Measurements from ENCODE around the gene KCNIP4. TPM values are rescaled to one million over a fixed set of nuclear protein-coding genes. Genes with fewer than 3 reads are reported as not detected.

Gene KCNIP4
- total and polyA plus RNA-seq, 2 donors (not counting 3 experiments of a cell fraction or from before 2014, with no cell fraction given): not detected

DNA sequence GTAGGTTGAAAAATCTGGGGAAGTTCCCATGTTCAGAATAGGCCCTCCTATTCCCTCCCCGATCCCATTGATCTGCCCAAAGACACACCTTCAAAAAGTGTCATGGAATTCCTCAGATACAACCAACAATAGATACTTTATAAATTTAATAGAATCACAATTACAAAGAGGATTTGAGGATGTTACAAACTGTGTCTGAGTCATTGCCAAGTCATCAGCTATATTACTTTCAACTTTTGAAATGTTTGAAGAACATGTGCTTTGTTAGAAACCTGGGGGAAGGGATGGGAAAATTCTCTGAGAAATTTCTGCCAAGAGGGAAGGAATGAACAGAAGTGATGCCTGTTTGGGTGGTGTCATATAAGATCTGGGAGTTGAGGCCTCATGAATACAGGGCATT lies 46.7 kb downstream of the KCNIP4 start:
- Histone ChIP-seq H3K27ac (ENCODE audit: insufficient read depth, low read depth, low read length) (no peak overlapping the region), H3K9me1 (replicated peaks; ENCODE audit: control insufficient read depth, extremely low read depth, insufficient read depth, low read length) (no peaks in the 10 kb centered on the region), H3K9me3 (replicated peaks; ENCODE audit: control insufficient read depth, insufficient read depth, low read length) (peaks cover 2% of the 10 kb centered on the region), H3K4me1 (ENCODE audit: control insufficient read depth, extremely low read depth, insufficient read depth, low read length) (no peaks in the 10 kb centered on the region), H3K36me3 (ENCODE audit: control insufficient read depth in 2 of 2, extremely low read depth in 1 of 2, insufficient read depth in 2 of 2, low read length in 2 of 2) (no peaks in the 10 kb centered on the region), H2AFZ (ENCODE audit: low read depth, low read length) (no peak overlapping the region), H3K79me2 (ENCODE audit: control insufficient read depth, insufficient read depth, low read length) (no peaks in the 10 kb centered on the region), H4K20me1 (replicated peaks; ENCODE audit: control insufficient read depth, extremely low read depth, insufficient read depth, low read length) (no peaks in the 10 kb centered on the region), H3K27me3 (ENCODE audit: control insufficient read depth in 2 of 2, insufficient read depth in 2 of 2, low read length in 2 of 2) (no peaks in the 10 kb centered on the region), H3K4me2 (ENCODE audit: insufficient read depth, low read length) (no peak overlapping the region), H3K4me3 (replicated peaks in 1 of 3; ENCODE audit: insufficient read depth in 1 of 3, low read depth in 1 of 3, low read length in 3 of 3) (no peak overlapping the region), H3K9ac (replicated peaks; ENCODE audit: extremely low read depth, insufficient read depth, low read length) (no peak overlapping the region)
- intact Hi-C loops (cut with micrococcal nuclease): no loop called here
- dilution Hi-C loops (cut with MboI; ENCODE audit: extremely low pct_ligation_motif_present, low sequenced_read_pairs): no loop called here
- ChIA-PET POLR2A (no interaction called here), CTCF (no interaction called here)
- no TSS peak for BruUV-seq (replicated peaks)
- DNase-seq (ENCODE audit: low read depth, low spot score) (no peak), FAIRE-seq (no peak)
- TF ChIP-seq MYC (IDR thresholded peaks at IDR 0.05; ENCODE audit: low read depth, low read length): no peak
- no peak for TF ChIP-seq FOS (IDR thresholded peaks at IDR 0.05; ENCODE audit: borderline replicate concordance, insufficient read depth, low read length)
- TF ChIP-seq JUN (IDR thresholded peaks at IDR 0.05; ENCODE audit: borderline replicate concordance, insufficient read depth, insufficient read length, low read depth): no peak
- TF ChIP-seq, protein P1, sequence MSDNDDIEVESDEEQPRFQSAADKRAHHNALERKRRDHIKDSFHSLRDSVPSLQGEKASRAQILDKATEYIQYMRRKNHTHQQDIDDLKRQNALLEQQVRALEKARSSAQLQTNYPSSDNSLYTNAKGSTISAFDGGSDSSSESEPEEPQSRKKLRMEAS (IDR thresholded peaks at IDR 0.05; ENCODE audit: insufficient read depth, insufficient read length): no peak
- TF ChIP-seq POLR2A (IDR thresholded peaks at IDR 0.05; ENCODE audit: low read depth, low read length): no peak
- TF ChIP-seq, protein P2, sequence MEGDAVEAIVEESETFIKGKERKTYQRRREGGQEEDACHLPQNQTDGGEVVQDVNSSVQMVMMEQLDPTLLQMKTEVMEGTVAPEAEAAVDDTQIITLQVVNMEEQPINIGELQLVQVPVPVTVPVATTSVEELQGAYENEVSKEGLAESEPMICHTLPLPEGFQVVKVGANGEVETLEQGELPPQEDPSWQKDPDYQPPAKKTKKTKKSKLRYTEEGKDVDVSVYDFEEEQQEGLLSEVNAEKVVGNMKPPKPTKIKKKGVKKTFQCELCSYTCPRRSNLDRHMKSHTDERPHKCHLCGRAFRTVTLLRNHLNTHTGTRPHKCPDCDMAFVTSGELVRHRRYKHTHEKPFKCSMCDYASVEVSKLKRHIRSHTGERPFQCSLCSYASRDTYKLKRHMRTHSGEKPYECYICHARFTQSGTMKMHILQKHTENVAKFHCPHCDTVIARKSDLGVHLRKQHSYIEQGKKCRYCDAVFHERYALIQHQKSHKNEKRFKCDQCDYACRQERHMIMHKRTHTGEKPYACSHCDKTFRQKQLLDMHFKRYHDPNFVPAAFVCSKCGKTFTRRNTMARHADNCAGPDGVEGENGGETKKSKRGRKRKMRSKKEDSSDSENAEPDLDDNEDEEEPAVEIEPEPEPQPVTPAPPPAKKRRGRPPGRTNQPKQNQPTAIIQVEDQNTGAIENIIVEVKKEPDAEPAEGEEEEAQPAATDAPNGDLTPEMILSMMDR (IDR thresholded peaks at IDR 0.05; ENCODE audit: extremely low read depth in 1 of 2, insufficient read depth in 1 of 2, low read depth in 1 of 2, low read length in 2 of 2): no peak
- TF ChIP-seq GATA2 (IDR thresholded peaks at IDR 0.05; ENCODE audit: insufficient read depth, insufficient read length, low read depth, low read length): no peak
- TF ChIP-seq POLR2AphosphoS5 (IDR thresholded peaks at IDR 0.05; ENCODE audit: insufficient read depth, low read depth, low read length): no peak
- TF ChIP-seq EZH2 (IDR thresholded peaks at IDR 0.05; ENCODE audit: borderline replicate concordance, low read depth, low read length, severe bottlenecking): no peak

All from endothelial cell of umbilical vein (primary cell).